ENCODE results near the gene CLPTM1. TPM values are rescaled to one million over a fixed set of nuclear protein-coding genes. Genes with fewer than 3 reads are reported as not detected.

The CLPTM1 gene
- total RNA-seq, 1 donor from 2014 or later: 115 TPM

GRCh38 chr19:44939668-44940067 lies 15.5 kb upstream of the CLPTM1 start:
- Histone ChIP-seq H3K4me1 (ENCODE audit: insufficient read depth, low read length) (no peaks in the 10 kb centered on the region), H3K4me2 (ENCODE audit: low read length) (no peak overlapping the region), H4K20me1 (ENCODE audit: insufficient read depth, low read length) (no peaks in the 10 kb centered on the region), H3K4me3 (ENCODE audit: insufficient read depth, low read depth, low read length) (no peak overlapping the region), H2AFZ (ENCODE audit: low read depth, low read length) (no peak overlapping the region), H3K79me2 (ENCODE audit: insufficient read depth, low read length) (no peaks in the 10 kb centered on the region), H3K9ac (ENCODE audit: low read length) (no peak overlapping the region), H3K36me3 (ENCODE audit: insufficient read depth, low read length) (no peaks in the 10 kb centered on the region), H3K27me3 (ENCODE audit: insufficient read depth, low read length) (no peaks in the 10 kb centered on the region), H3K9me3 (ENCODE audit: insufficient read depth, low read depth, low read length) (no peaks in the 10 kb centered on the region), H3K27ac (ENCODE audit: low read depth, low read length) (no peak overlapping the region)
- no peaks in the 10 kb centered on the region for H3K4me1 Mint-ChIP-seq (ENCODE audit: low read depth, unreplicated experiment)
- H3K36me3 Mint-ChIP-seq (ENCODE audit: low read depth, unreplicated experiment): no peaks in the 10 kb centered on the region
- FAIRE-seq (no peak), DNase-seq (ENCODE audit: low read depth) (no peak)
- H3K27ac Mint-ChIP-seq (ENCODE audit: unreplicated experiment): no peak overlapping the region
- peaks cover 5% of the 10 kb centered on the region for H3K27me3 Mint-ChIP-seq (ENCODE audit: low read depth, unreplicated experiment)
- H3K9me3 Mint-ChIP-seq (ENCODE audit: unreplicated experiment): peaks cover 2% of the 10 kb centered on the region
- no peak overlapping the region for H3K4me3 Mint-ChIP-seq (ENCODE audit: unreplicated experiment)
- TF ChIP-seq EZH2 (IDR thresholded peaks at IDR 0.05; ENCODE audit: insufficient read depth, low read length) (no peak), CTCF (IDR thresholded peaks at IDR 0.05; ENCODE audit: insufficient read depth, low read depth, low read length) (no peak)

- H3K79me2 ChIP-seq (ENCODE audit: insufficient read depth, low read length): no peaks in the 10 kb centered on the region
- Mint-ChIP-seq H3K4me3 (ENCODE audit: unreplicated experiment) (no peak within 1 kb of the TSS), H3K36me3 (ENCODE audit: low read depth, unreplicated experiment) (no peaks in the 10 kb centered on the region), H3K27me3 (ENCODE audit: low read depth, unreplicated experiment) (peaks cover 3% of the 10 kb centered on the region), H3K27ac (ENCODE audit: unreplicated experiment) (no peak within 1 kb of the TSS), H3K4me1 (ENCODE audit: low read depth, unreplicated experiment) (no peaks in the 10 kb centered on the region), H3K9me3 (ENCODE audit: unreplicated experiment) (peaks cover 2% of the 10 kb centered on the region)
- no peaks in the 10 kb centered on the region for H4K20me1 ChIP-seq (ENCODE audit: insufficient read depth, low read length)
- H2AFZ ChIP-seq (ENCODE audit: low read depth, low read length): no peak within 1 kb of the TSS
- no peak within 1 kb of the TSS for H3K4me2 ChIP-seq (ENCODE audit: low read length)
- no peaks in the 10 kb centered on the region for H3K36me3 ChIP-seq (ENCODE audit: insufficient read depth, low read length)
- FAIRE-seq: no peak
- H3K4me1 ChIP-seq (ENCODE audit: insufficient read depth, low read length): no peaks in the 10 kb centered on the region
- no peaks in the 10 kb centered on the region for H3K27me3 ChIP-seq (ENCODE audit: insufficient read depth, low read length)
- H3K27ac ChIP-seq (ENCODE audit: low read depth, low read length): no peak within 1 kb of the TSS
- H3K9ac ChIP-seq (ENCODE audit: low read length): no peak within 1 kb of the TSS
- no peak for DNase-seq (ENCODE audit: low read depth)
- no peak for TF ChIP-seq EZH2 (IDR thresholded peaks at IDR 0.05; ENCODE audit: insufficient read depth, low read length)
- no peak for TF ChIP-seq CTCF (IDR thresholded peaks at IDR 0.05; ENCODE audit: insufficient read depth, low read depth, low read length)
- no peaks in the 10 kb centered on the region for H3K9me3 ChIP-seq (ENCODE audit: insufficient read depth, low read depth, low read length)
- no peak within 1 kb of the TSS for H3K4me3 ChIP-seq (ENCODE audit: insufficient read depth, low read depth, low read length)
These were observed 13.1 kb upstream of the CLPTM1 start, which contains the start of gene APOC4 for GRCh38 chr19:44942067-44942571. APOC4 (plus strand) TSS chr19:44942237; CDS start chr19:44942278, 41 bp downstream.

- Mint-ChIP-seq H3K27me3 (ENCODE audit: low read depth, unreplicated experiment) (peaks cover 3% of the 10 kb centered on the region), H3K9me3 (ENCODE audit: unreplicated experiment) (peaks cover 2% of the 10 kb centered on the region), H3K4me3 (ENCODE audit: unreplicated experiment) (no peak overlapping the region), H3K36me3 (ENCODE audit: low read depth, unreplicated experiment) (peaks cover 3% of the 10 kb centered on the region), H3K4me1 (ENCODE audit: low read depth, unreplicated experiment) (no peaks in the 10 kb centered on the region), H3K27ac (ENCODE audit: unreplicated experiment) (no peak overlapping the region)
- Histone ChIP-seq H3K27me3 (ENCODE audit: insufficient read depth, low read length) (no peaks in the 10 kb centered on the region), H2AFZ (ENCODE audit: low read depth, low read length) (no peak overlapping the region), H3K79me2 (ENCODE audit: insufficient read depth, low read length) (no peaks in the 10 kb centered on the region), H3K4me1 (ENCODE audit: insufficient read depth, low read length) (no peaks in the 10 kb centered on the region), H3K4me2 (ENCODE audit: low read length) (no peak overlapping the region), H4K20me1 (ENCODE audit: insufficient read depth, low read length) (no peaks in the 10 kb centered on the region), H3K27ac (ENCODE audit: low read depth, low read length) (no peak overlapping the region), H3K4me3 (ENCODE audit: insufficient read depth, low read depth, low read length) (no peak overlapping the region), H3K9me3 (ENCODE audit: insufficient read depth, low read depth, low read length) (no peaks in the 10 kb centered on the region), H3K9ac (ENCODE audit: low read length) (no peak overlapping the region), H3K36me3 (ENCODE audit: insufficient read depth, low read length) (no peaks in the 10 kb centered on the region)
- TF ChIP-seq CTCF (IDR thresholded peaks at IDR 0.05; ENCODE audit: insufficient read depth, low read depth, low read length): no peak
- no peak for FAIRE-seq
- DNase-seq (ENCODE audit: low read depth): no peak
These were observed 11.4 kb upstream of the CLPTM1 start for GRCh38 chr19:44943801-44944249.
